Measurements from ENCODE around the gene KRT75.

KRT75 gene

DNA sequence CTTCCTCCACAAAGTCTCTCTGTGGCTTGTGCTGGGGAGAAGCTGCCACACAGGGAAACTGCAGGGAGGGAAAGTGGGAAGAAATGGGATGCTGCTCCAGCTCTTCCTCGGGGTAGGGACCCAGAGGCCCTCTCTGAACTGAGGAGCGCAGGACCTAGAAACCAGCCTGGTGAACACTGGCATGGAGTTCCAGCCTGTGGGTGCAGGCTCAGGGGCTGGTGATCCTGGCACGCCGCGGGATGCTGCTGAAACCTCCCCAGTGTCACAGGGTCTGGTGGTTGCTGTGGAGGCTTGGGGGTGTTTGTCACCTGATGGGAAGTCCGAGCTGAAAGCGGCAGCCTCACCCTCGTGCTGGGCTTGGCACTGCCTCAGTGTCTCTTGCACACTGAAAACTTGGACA is 5.2 kb upstream of the KRT75 start:
- DNase-seq: no peak

DNA sequence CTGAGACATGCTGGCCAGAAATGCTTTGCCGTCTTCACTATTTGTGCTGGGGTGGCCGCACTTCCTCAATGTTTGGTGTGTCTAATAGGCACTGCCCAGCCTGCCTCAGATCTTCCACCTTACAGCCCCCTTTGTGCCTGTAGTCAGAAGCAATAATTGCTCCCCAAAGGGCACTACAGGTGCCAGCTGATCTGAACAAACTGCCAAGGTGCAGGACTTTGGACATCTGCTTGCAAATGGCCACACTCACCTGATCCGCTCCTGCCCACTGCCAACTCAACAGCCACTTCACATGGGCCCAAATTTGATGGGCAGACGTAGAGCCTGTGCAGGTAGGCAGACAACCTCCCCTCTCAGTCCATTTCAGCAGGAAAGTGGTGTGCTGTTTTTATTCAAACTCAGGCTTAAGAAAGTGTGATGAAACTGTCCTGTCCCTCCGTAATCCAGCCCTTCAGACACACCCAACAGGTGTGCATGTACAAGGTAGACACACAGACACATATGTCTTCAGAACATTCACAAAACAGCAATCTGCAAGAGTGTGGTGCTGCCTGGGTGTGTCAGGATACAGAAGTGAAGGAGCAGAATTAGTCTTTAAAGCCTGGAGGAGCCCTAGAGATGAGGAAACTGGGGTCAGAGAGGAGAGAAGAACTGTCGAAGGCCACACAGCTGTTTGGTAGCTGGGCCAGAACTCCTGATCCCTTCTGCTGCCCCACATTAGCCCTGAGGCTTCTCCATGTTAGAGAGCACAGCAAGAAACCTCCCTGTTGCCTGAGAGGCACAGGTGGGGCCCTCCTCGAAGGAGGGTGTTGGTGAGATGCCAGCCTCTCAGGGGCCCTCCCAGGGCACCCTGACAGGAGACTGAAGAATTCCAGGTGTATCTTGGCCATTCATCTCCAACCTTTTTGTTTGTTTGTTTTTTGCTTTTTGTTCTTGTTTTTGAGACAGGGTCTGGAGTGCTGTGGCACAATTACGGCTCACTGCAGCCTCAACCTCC is 4.4 kb upstream of the KRT75 start:
- no peak for DNase-seq

DNA sequence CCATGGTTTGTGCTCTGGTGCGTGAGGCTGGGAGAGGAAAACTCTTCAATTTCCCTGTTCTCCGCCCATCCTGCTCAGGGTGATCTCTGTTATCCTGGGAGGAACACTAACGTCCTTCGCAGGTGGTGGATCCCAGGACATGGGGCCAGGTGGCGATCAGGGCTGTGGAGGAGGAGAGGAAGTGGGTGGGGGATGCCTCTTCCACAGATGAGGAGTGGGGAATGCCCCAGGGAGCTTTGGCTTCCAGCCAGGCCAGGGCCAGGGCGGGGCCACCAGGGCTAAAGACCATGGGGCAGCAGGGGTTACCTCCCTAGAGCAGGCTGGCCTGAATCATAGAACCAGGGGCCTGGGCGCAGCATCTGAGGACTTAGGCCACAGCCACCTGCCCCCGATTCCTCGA is 3.3 kb upstream of the KRT75 start:
- DNase-seq: no peak

DNA sequence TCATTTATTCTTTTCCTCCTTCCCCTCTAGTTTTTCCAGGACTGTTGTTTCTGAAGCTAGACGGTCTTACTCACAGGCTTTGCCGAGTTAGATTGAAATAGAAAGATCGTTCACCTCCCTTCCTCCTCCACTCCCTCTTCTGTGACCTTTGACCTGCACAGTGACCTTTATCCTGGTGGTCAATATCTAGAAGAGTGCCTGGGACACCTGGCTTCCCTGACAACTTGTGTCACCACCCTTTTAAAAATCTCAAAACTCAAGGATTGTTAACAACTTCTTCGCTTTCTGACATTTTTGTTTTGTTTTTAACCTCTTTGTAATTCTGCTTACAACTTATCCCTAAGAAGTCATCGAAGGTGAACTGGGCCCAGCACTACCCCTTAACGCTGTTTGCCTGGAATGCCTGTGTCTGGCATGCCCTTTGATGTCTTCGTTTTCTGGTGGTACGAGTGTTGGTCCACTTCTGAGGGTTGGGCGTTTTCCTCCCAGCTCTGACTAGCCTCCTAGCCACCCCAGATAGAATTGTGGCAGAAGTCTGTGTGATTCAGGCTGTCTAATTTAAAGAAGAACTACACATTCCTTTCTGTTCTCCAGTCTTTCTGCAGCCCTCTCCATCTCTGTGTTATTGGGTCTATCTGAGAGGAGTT is 2.8 kb upstream of the KRT75 start:
- DNase-seq: no peak

DNA sequence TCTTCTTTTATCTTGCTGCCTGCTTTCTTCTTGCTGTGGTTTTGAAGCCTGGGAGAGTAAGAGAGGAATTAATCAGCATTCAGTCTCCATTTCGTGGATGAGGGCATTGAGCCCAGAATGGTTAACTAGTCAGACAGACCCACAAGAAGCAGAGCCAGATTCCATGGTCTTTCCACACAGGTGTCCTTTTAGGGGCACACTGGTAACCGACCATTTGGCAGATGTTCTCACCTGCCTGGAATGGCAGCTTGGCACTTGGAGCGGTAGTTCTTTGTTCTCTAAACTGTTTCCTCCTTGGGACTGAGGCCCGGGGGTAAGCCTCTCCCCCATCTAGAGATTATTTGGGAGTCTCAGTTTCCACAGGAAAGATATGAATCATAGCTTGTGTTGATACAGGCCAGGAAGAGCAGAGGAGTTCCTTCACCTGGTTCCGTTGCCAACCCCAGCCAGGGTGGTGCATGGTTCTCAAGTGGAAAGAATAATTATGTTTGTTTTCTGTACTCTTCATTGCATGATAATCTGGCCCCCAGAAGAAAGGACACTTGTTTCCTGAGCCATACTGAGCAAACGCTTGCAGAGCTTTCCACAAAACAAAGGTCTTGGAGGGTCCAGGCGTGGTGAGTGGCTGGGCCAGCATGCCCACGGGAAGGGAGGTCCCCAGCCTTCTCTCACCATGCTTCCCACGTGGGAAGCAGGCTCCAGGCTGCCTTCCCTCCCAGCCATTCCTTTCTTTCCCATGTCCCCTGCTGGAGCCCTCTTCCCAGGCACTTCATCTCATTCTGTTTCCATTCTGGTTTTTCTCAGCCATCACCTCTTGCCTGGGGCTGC is 2.0 kb upstream of the KRT75 start:
- DNase-seq: no peak

DNA sequence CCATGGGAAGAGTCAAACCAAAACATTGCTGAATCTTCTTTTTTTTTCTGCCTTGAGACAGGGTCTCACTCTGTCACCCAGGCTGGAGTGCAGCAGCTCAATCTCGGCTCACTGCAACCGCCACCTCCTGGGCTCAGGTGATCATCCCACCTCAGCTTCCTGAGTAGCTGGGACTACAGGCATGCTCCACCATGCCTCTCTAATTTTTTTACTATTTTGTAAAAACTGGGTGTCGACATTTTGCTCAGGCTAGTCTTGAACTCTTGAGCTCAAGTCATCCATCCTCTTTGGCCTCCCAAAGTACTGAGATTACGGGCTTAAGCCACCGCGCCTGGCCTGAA is 1.5 kb upstream of the KRT75 start:
- DNase-seq: no peak

DNA sequence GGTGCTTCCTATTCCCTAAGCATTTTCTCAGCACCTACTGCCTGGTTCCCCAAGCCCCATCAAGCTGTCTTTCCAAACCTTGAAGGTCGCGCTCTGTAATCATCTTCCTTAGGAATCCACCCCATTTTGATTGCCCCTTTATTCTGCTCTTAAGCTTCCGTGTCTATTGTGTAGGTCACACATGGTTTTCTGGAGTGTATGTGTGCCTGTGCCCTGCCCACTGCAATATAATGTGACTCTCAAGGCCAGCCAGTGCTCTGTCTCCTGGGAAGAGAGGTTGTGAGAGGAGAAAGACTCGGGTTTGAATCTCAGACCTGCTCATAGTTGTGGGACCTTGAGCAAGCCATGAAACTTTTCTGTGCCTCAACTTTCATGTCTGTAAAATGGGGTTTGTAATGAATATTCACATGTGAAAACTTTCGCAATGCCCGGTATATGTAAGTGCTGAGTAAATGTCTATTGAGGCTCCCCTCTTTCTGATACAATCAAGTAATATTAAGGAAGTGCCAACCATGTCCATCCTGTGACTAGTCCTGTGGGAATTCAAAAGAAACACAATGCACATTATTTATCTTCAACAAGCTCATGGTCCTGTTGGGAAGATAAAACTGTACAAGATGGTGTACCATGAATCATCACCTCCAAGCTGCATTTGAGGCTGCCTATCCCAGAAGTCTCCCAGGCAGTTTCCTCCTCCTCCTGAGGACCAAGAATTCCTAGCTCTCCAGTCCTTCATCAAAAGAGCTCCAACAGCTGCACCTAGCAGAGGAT is 774 bp upstream of the KRT75 start:
- DNase-seq: no peak

DNA sequence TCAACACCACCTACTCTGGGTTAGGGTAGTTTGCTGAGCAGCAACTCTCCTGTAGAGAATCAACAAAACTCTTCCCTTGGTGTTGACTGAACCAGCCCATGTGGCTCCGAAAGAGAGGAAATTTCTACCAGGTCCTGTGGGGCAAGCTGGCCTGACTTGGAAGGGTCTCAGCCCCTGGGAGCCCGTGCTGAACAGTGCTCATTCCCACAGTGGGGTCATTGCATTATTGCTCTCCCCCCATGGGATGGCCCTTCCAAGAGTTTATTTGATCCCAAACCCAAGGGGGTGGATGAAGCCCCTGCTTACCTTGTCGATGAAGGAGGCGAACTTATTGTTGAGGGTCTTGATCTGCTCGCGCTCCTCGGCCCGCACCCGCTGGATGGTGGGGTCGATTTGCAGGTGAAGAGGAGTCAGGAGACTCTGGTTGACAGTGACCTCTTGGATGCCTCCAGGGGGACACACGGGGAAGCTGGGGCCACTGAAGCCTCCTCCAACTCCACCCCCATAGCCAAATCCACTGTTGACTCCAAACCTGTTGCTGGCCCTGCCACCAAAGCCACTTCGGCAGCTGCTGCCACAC is 580 bp downstream of the KRT75 start:
- DNase-seq: no peak

DNA sequence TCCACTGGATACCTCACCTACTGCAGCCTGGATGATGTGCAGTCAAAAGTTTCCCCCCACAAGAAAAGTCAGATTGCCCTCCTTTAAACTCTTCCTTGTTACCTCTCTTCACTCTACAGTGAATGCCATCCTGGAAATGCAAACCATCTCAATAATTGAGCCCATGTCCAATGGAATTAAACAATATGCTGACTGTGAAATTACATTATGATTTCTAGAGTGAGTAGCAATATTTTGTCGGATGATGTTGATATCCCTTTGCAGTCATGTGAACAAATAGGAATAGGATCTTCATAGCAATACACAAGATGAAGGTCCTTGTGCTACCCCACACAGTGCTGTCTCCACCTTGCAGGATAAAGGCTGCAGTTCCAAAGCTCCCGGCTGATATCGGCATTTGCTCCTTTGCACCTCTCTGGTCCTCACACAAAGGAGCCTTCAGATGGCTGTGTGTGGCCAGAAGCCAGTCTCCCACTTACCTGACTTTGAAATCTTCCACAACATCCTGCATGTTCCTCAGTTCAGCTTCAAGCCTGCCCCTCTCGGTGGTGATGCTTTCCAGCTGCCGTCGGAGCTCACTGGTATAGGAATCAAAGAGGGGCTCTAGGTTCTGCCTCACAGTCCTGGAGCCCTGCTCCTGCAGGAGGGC is 1.5 kb downstream of the KRT75 start:
- no peak for DNase-seq

DNA sequence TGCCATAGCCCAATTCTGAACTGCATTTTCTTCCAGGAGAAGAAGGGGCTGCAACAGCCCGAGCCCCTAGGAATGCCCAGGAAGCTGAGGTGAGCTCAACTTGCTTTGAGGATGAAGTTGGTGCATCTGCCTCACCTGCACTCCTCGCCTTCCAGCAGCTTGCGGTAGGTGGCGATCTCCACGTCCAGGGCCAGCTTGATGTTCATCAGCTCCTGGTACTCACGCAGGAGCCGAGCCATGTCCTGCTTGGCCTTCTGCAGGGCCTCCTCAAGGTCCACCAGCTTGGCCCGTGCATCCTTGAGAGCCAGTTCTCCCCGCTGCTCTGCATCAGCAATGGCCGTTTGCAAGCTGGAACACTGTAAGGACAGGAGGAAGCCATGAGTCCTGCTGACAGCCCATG is 6.0 kb downstream of the KRT75 start:
- no peak for DNase-seq

DNA sequence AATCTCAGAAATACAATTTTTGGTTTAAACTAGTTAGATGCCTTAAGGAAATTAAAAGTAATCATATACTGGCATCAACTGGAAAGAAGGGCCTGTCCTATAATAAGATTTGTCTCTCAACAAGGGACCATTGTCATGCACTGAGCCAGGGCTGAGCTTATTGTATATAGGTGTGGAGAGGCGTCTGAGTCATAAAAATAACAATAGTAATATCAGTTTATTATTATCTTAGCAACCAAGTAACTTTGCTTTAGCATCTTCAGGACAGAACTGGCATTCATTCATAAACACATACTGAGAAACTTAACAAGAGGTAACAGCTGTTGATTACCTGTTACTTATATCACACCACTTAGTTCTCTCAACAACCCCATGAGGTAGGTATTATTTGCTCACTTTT is 7.1 kb downstream of the KRT75 start:
- no peak for DNase-seq

DNA sequence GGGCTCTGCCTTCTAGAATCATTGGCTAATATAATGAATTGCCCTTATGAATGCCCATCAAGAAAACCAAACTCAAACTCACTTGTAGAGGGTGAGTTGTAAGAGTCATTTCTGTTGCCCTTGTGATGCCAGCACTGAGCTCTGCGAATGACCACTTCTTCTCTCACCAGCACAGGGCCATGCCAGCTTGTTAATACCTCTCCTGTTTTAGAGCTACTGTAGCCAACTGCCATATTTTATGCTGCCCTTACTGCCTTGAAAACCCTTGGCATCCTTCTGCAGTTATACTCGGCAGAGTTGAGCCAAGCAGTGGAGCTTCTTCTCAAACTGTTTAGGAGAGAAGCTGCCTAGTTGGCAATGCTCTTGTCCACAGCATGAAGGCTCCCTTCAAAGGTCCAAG is 8.1 kb downstream of the KRT75 start:
- no peak for DNase-seq

DNA sequence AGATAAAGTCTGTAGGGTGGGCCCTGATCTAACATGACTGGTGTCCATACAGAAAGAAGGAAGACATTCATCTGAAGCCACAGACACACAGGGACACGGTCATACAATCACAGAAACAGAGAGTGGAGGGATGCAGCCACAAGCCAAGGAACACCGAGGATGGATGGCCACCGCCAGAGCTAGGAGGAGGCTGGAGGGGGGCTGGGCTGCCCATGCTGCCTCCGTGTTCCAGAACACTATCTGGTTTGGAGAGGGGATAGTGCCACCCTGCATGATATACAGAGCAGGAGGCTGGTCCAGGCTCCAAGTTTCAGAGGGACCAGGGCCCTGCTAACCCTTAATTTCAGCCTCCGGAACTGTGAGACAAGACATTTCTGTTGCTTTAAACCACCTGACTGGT is 8.7 kb downstream of the KRT75 start:
- DNase-seq: no peak

DNA sequence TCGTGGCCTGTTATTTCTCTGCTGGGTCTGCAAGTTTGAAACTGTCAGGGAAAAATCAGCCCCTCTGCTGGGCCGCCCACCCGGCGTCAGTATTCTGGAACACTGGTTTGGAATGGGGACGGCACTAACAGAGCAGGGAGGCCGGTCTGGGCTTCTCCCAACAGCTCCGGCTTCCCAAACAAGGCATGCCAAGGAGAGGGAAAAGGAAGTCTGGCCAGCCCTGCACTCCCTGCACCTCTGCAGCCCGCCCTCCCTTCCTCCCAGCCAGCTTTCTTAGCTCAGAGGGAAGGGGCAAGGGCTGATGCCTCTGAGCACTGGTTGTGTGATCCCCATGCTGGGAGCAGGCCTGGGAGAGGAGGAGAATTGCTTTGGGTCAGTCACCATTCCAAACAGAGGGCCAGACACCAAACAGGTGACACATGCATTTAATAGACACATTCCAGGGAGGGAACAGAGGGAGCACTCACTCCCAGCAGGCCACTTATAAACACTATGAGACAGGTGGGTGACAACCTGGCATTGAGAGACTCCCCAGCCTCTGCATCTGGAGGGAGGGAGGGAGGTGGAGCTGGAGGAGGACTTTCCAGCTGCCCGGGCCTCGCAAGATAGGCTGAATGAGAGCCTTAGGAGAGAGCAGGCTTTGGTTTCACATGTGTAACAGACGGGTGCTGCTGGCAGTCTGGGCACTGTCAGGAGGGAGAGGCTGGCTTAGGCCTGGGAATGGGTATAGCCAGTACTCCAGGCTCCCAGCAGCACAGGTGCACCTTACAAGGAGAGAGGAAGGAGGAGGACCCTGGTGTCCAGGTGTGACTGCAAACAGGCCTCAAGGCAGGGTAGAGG is 10.3 kb downstream of the KRT75 start:
- peak; percentile 11 for DNase-seq

DNA sequence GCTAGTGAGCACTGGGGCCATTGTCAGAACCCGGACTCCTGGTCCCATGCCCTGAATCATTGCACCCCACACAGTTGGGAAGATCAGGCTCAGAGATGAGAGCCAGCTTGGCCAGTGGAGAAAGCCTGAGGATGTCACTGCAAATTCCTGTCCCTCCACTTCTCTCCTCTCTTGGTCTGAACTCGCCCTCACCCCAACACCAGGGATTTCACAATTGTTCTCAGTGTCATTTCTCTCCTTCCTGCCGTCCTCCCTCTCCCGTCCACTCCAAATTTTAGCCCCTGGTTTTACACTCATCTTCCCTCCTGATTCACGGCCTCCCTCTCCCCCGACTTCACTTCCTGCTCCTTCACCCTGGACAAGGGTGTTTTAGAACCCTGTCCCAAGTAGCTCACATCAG is 11.1 kb downstream of the KRT75 start:
- DNase-seq: no peak

DNA sequence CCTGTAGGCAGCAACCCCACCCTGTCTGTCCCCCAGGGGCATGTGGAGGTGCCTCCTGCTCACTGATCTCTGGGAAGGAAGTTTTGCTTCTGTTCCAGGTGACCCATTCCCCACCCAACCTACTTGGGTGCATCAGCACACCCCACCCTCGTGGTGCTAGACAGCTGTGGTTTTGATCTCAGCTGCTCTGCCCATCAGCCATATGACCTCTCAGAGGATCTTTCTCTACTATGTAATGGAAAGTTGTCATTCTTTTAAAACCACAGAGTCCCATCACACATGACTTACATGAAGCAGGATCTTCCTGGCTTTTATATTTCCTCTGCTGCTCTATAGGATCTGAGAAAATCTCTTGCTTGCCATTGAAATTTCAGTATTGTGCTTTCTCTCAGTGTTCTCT is 14.5 kb downstream of the KRT75 start:
- DNase-seq: no peak

DNA sequence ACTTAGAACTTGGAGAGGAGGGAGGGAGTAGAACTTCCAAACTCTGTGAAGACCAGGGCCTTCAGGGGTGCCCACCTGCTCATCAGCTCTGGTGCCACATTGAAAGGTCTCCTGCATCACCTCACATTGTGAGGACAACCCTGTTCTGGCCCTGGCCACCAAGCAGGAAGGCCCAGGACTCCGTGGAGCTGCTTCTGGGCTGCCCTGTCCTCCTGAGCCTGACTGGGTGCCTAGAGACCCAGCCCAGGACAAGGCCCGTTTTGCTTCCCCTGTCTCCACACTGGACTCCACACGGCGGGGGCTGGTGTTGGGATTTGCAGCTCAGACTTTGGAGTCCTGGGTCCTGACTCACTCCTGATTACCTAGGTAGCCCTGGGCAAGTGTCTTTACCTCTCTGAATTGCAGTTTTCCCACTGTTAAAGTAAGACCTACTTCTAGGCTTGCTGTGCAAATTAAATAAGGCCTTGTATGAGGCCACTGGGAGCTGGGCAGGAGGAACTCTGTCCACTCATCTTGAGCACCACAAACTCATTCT is 15.5 kb downstream of the KRT75 start:
- no peak for DNase-seq

DNA sequence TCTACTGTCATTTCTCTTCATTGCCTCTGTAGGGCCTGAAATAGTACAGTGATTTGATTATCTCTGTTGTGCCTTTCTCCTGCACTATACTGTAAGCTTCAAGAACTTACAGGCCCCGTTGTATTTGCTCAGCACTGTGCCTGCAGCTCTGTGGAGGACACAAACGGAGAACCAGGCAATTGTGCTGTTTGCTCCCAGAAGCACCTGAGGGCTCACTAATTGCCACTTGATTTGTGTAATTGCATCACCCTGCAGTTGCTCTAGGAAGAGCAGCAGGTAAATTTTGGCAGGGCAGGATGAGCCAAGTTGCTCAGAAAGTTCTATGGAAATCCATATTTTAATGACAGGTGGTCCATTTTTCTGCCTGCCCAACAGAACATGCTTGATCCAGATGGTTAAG is 16.4 kb downstream of the KRT75 start:
- peak; percentile 66 for DNase-seq

DNA sequence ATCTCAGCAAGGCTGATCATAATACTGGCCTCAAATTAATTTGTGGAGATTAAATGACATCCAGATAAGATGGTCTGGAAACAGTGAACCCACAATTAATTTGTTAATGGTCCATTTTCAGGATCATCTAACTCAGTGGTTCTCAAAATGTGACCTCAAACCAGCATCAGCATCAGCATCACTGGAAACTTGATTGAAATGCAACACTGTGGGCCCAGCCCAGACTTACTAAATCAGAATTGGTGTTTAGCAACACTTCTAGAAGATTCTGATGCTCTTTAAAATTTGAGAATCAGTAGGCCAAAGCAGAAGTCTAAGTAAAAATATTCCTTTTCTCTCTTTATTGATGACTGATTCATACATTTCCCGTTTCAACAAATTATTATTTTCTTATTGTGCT is 17.4 kb downstream of the KRT75 start:
- DNase-seq: no peak

DNA sequence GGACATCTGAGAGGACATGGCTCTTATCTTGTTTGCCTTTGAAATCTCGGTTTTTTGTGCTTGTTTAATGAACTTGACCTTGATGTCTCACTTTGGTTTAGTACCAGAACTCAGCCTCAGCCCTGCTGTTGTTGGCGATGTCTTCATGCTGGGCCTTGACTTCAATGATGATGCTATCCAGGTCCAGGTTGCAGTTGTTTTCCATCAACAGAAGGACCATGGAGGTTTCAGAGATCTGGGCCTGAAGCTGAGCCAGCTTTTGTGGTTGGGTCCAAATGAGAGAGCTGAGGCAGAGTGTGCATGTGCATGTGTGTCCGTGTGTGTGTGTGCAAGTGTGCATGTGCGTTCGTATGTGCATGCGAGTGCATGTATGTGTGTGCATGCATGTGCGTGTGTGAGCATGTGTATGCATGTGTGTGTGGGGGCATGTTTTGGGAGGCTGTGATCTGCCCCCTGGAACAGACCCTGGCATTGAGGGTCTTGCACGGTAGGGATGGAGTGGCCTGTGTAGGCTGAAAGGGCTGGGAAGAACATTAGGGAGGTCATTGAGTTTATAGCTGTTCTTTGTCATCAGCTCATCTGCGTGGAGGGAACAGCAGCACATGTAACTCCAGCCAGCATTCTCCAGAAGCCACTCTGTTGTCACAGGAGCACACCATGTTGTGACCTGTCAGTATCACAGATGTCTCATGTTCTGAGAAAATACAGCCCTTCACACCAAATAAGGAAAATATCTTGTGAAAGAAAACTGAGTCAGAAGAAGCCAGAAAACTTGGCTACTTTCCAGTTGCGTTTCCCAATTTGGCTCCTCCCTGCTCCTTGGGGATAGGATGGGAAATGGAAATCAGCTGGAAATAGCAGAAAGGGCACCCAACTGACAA is 18.1 kb downstream of the KRT75 start:
- no peak for DNase-seq

Data from COR-L47 (cell line).